RWPE1 (cell line): ENCODE measurements around the gene TNFAIP8L1.

ENCODE experiments used
- CTCF ChIA-PET: fragments of 350-600 bp; sonication (Branson Sonifier 250); formaldehyde crosslinking; extraction: SDS; loops from one replicate; lab custom pipeline; 2021; lab: Yijun Ruan, JAX
- POLR2A ChIA-PET: fragments of 400-600 bp; formaldehyde crosslinking; extraction: SDS; loops from one replicate; lab custom pipeline; 2020; ENCODE audit warnings: antibody characterized with exemption; ENCODE audit not compliant: low non-redundant PET; lab: Yijun Ruan, JAX
- DNase-seq: peaks from one replicate; pipeline ENCODE4 v3.0.0; 2012; ENCODE audit warnings: low spot score
- H3K27ac ChIP-seq: fragments of 450-650 bp; 2 replicates; pipeline ENCODE4 v1.5.1; 2017
- TF ChIP-seq, protein P1 (sequence below): fragments of 450-650 bp; conservative IDR thresholded peaks from 2 replicates; pipeline ENCODE4 v1.5.1; 2017; ENCODE audit warnings: low read depth, mild to moderate bottlenecking

The TNFAIP8L1 gene

DNA sequence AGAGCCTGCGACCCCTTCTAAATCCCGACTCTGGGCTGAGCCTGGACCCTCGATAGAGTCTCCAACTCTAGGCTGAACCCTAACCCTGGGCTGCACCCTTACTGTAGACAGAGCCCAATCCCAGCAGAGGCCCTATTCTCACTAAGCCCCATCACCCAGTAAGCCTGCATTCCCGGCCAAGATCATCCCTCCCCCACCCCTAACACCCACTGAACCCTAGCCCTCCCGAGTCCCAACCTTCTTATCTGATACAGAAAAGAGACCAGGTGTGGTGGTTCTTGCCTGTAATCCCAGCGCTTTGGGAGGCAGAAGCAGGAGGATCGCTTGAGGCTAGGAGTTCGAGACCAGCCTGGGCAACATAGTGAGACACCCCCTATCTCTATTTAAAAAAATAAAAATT is 2.6 kb upstream of the TNFAIP8L1 start:
- ChIA-PET POLR2A (no interaction called here), CTCF (interaction anchor here (0.5 to 2.5 kb wide), 27 partner anchors 11 to 299 kb away, joined by 3 to 36 read pairs (median 4); partner anchors contain the start of gene LRG1)
- TF ChIP-seq, protein P1, sequence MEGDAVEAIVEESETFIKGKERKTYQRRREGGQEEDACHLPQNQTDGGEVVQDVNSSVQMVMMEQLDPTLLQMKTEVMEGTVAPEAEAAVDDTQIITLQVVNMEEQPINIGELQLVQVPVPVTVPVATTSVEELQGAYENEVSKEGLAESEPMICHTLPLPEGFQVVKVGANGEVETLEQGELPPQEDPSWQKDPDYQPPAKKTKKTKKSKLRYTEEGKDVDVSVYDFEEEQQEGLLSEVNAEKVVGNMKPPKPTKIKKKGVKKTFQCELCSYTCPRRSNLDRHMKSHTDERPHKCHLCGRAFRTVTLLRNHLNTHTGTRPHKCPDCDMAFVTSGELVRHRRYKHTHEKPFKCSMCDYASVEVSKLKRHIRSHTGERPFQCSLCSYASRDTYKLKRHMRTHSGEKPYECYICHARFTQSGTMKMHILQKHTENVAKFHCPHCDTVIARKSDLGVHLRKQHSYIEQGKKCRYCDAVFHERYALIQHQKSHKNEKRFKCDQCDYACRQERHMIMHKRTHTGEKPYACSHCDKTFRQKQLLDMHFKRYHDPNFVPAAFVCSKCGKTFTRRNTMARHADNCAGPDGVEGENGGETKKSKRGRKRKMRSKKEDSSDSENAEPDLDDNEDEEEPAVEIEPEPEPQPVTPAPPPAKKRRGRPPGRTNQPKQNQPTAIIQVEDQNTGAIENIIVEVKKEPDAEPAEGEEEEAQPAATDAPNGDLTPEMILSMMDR: no peak
- H3K27ac ChIP-seq: peak overlapping the region; percentile 85
- DNase-seq: no peak

DNA sequence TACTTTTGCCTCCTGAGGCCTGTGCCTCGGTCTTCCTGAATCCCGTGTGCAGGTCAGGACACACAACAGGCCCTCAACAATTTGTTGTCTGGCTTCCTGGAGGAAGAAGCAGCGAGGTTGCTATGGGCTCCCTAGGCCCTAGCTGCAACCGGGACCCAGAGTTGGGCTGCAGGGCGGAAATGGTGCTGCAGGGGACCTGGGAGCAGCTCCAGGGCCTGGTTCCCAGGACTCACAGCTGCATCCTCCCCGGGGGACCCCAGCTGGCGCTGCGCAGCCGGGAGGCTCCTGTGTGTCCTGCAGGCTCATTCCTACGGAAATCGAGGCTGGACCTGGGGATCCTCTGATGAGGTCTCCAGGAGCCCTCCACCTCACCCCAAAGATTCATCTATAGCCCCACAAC is 999 bp upstream of the TNFAIP8L1 start:
- CTCF ChIA-PET: no interaction called here
- POLR2A ChIA-PET: no interaction called here
- H3K27ac ChIP-seq: peak overlapping the region; percentile 77
- TF ChIP-seq, protein P1: no peak
- DNase-seq: no peak

DNA sequence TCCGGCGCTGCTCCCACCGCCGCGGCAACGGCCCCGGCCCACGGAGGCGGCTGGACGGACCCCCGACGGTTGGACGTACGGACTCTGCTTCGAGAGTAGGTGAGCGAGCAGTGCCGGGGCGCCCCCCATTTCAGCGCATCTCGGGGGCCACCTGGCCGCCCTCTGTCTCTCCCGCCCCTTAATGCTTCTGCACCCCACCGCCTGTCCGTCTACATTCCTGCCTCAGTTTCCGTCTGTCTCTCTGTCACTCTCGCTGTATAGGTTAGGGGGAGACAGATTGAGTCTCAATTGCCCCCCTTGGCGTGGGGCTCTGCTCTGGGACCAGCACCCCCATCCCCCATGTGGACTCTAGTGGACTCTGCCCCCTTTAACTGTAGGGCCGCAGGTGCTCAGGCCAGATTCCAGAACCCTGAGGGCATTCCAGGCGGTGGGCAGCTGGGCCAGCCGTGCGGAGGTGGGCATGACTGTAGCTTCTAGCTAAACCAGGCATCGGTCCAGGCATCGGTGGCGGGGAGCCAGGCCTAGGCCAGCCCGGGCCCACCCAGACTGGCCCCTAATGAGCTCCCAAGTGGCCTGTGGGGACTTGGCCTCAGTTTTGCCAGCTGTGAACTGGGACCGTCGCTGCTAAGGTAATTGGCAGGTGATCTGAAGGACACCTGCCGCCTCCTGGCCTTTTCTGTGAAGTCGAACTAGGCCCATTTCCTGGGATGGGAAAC is 373 bp downstream of the TNFAIP8L1 start:
- ChIA-PET POLR2A (interaction anchor here (0.5 kb wide), 1 partner anchor 152 kb away, joined by 4 read pairs; the partner anchor contains the start of gene FEM1A), CTCF (interaction anchor here (0.7 to 1.0 kb wide), 2 partner anchors 72 to 117 kb away, joined by 3 to 4 read pairs; no protein-coding TSS in a partner anchor)
- peak overlapping the region; percentile 77 for H3K27ac ChIP-seq
- TF ChIP-seq, protein P1: no peak
- no peak for DNase-seq

DNA sequence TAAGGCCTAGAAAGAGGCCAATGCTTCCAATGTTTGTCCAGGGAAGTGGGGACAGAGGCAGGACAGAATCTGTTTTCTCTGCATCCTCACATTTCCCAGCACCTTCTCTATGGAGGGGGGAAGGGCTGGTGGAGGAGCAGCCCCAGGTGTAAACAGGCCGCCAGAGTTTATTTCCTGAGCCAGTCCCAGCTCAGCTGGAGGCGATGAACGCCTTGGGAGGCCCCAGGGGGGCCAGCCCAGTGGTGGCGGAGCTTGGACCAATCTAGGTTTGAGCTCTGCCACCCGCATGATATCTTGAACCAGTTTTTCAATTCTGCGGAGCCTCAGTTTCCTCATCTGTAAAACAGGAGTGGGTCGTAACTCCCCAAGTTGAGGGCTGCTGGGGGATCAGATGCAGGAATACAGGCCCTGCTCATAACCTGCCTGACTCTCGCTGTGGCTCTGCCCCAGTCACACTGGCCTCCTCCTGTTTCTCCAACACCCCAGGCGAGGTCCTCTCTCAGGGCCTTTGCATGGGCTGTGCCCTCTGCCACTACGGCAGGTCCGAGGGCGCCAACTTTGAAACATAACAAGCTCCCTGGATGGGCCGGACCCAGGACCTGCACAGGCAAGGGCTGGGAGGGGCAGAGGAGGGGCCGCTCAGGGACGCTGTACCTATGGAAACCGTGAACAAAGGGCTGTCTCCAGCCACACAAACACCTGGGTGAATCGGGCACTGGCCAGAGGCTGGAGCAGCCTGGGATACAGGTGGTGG is 1.1 kb downstream of the TNFAIP8L1 start:
- POLR2A ChIA-PET: no interaction called here
- peak overlapping the region; percentile 77 for H3K27ac ChIP-seq
- CTCF ChIA-PET: interaction anchor here (0.7 to 1.0 kb wide), 2 partner anchors 73 to 117 kb away, joined by 3 to 4 read pairs; no protein-coding TSS in a partner anchor
- TF ChIP-seq, protein P1: no peak
- DNase-seq: no peak

DNA sequence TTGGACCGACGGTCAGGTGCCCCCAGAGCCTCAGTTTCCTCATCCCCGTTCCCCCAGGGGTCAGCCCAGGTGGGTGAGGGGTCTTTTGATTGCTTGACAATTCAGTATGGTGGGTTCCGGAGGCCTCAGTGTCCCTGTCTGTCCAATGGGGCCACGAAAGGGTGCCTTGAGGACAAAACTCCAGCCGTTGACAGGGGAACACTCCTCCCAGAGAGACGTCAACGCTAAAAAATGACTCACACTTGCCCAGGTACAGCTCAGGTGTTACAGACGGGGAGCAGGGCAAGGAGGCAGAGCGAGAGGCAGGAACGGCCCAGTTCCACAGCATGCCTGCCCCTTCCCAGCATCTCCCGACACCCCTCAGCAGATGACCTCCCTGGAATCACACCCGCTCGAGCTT is 1.8 kb downstream of the TNFAIP8L1 start:
- ChIA-PET POLR2A (no interaction called here), CTCF (interaction anchor here (0.6 kb wide), 1 partner anchor 798 kb away, joined by 4 read pairs; no protein-coding TSS in a partner anchor)
- H3K27ac ChIP-seq: peak overlapping the region; percentile 77
- TF ChIP-seq, protein P1: no peak
- DNase-seq: peak; percentile 30

DNA sequence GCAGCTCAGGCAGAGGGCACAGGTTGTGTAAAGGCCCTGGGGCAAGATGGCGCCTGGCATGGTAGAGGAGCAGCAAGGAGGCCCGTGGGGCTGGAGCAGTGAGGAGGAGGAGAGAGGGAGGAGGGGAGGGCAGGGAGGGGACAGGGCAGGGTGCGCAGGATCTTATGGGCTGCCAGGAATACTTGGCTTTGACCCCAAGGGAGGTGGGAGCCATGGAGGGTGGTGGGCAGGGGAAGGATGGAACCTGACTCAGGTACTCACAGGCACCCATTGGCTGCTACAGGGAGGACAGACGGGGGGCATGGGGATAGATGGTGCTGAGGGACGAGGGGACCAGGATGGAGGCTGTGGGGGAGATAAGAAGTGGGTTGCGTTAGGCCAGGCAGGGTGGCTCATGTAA is 3.3 kb downstream of the TNFAIP8L1 start:
- no peak for DNase-seq
- ChIA-PET POLR2A (interaction anchor here (0.6 to 0.7 kb wide), 2 partner anchors 15 to 575 kb away, joined by 3 to 5 read pairs; no protein-coding TSS in a partner anchor), CTCF (interaction anchor here (0.6 kb wide), 1 partner anchor 63 kb away, joined by 3 read pairs; no protein-coding TSS in a partner anchor)
- peak overlapping the region; percentile 37 for H3K27ac ChIP-seq
- TF ChIP-seq, protein P1: no peak
